Vagina (tissue), 2 donors: ENCODE measurements around the gene PRKAG2. TPM values are rescaled to one million over a fixed set of nuclear protein-coding genes. Genes with fewer than 3 reads are reported as not detected.

Experiments used
- DNase-seq, 2 donors: peaks; one replicate each; pipeline ENCODE4 v3.0.0-alpha.2; 2017; ENCODE audit errors: extremely low spot score in 2 of 2
- H3K27ac ChIP-seq: fragments of 200-600 bp; sonication (generic); one replicate; pipeline ENCODE4 v1.5.1; 2019
- H3K27me3 ChIP-seq: fragments of 200-600 bp; sonication (generic); one replicate; pipeline ENCODE4 v1.5.1; 2019
- H3K36me3 ChIP-seq, 2 donors: fragments of 200-600 bp; sonication (generic); one replicate each; pipeline ENCODE4 v1.5.1; 2017 to 2019
- H3K4me1 ChIP-seq: fragments of 200-600 bp; sonication (generic); one replicate; pipeline ENCODE4 v1.5.1; 2019
- H3K4me3 ChIP-seq, 2 donors: fragments of 200-600 bp; sonication (generic); 1 replicate in 1 of 2; 2 replicates in 1 of 2; pipeline ENCODE4 v1.5.1; 2016 to 2019
- H3K9me3 ChIP-seq: fragments of 200-600 bp; sonication (generic); one replicate; pipeline ENCODE4 v1.5.1; 2019
- POLR2A ChIP-seq, 2 donors: fragments of 450-650 bp; IDR thresholded peaks; one replicate each; pipeline ENCODE4 v1.6.1; 2017; ENCODE audit warnings: antibody characterized with exemption in 2 of 2, mild to moderate bottlenecking in 2 of 2, moderate library complexity in 2 of 2
- POLR2AphosphoS5 ChIP-seq, 2 donors: sonication (generic); formaldehyde crosslinking; IDR thresholded peaks; one replicate each; pipeline ENCODE4 v1.9.0; 2017; ENCODE audit warnings: antibody characterized with exemption in 2 of 2, mild to moderate bottlenecking in 2 of 2, low read depth in 1 of 2; ENCODE audit not compliant: insufficient read depth in 1 of 2
- intact Hi-C: fragments of 100-400 bp; cut with DNase I; formaldehyde crosslinking; loops from one replicate; pipeline ENCODE4 v1.15.1; 2023
- total RNA-seq: library from RNA; depleted of rRNA; stranded (reverse); fragments of >200 nt; gene quantifications from one replicate; pipeline ENCODE4 v1.2.3, GENCODE V29; 2016
- TF ChIP-seq, protein P1 (sequence below), 3 experiments: fragments of 450-650 bp in 2 of 3; fragments of 200-600 bp in 1 of 3; sonication (generic) in 1 of 3; IDR thresholded peaks; one replicate each; pipeline ENCODE4 v1.5.1; 2017 to 2019; ENCODE audit warnings: antibody characterized with exemption in 3 of 3, mild to moderate bottlenecking in 2 of 3, moderate library complexity in 2 of 3

The PRKAG2 gene
- total RNA-seq, 1 donor from 2014 or later, result 25.0 TPM

DNA sequence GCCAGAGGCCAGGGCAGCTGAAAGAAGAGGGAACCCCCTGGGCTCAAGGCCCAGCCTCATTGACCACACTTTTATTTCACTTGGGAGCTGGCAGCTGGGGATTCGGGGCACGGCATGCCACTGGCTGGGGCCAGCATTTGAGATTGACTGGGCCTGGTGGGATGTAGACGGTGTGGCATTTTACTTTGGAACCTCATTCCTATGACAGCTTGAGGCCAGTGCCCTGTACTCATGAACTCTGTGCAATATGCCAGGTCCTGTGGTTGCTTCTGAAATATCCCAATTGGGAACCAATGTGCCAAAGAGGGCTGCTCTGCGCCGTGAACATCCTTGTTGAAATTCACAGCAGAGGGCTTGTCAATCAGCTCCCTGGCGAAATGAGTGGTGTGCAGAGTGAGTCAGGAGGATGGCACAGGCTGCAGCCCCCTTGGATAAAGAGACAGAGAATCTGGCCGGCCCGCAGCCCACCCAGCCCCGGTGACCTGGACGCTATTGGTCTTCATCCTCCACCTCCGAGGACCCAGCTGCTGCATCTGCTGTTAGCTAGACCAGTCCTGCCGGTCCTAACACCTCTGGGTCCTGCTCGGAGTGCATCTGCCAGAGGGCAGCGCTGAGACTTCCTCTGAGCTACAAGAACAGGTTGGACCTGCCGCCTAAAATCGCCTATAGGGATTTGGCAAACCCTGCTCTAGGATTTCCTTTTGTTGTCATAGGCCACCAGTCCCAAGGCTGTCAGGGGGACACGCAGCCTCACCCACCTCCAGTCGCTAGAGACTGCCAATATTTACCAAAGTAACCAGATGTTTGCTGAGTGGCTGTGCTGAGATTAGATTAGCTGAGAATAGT, 58.0 kb downstream of the PRKAG2 start:
- TF ChIP-seq, protein P1, sequence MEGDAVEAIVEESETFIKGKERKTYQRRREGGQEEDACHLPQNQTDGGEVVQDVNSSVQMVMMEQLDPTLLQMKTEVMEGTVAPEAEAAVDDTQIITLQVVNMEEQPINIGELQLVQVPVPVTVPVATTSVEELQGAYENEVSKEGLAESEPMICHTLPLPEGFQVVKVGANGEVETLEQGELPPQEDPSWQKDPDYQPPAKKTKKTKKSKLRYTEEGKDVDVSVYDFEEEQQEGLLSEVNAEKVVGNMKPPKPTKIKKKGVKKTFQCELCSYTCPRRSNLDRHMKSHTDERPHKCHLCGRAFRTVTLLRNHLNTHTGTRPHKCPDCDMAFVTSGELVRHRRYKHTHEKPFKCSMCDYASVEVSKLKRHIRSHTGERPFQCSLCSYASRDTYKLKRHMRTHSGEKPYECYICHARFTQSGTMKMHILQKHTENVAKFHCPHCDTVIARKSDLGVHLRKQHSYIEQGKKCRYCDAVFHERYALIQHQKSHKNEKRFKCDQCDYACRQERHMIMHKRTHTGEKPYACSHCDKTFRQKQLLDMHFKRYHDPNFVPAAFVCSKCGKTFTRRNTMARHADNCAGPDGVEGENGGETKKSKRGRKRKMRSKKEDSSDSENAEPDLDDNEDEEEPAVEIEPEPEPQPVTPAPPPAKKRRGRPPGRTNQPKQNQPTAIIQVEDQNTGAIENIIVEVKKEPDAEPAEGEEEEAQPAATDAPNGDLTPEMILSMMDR (IDR thresholded peaks at IDR 0.05), result no peak
- TF ChIP-seq POLR2AphosphoS5 (IDR thresholded peaks at IDR 0.05; ENCODE audit: insufficient read depth in 1 of 2, low read depth in 1 of 2) (no peak), POLR2A (IDR thresholded peaks at IDR 0.05) (no peak)
- no peak overlapping the region for H3K4me3 ChIP-seq
- intact Hi-C loops, result no loop called here
- no peak overlapping the region for H3K27ac ChIP-seq
- H3K9me3 ChIP-seq, result no peaks in the 10 kb centered on the region
- no peak for DNase-seq
- H3K27me3 ChIP-seq, result no peaks in the 10 kb centered on the region
- no peaks in the 10 kb centered on the region for H3K36me3 ChIP-seq
- peaks cover 25% of the 10 kb centered on the region for H3K4me1 ChIP-seq

DNA sequence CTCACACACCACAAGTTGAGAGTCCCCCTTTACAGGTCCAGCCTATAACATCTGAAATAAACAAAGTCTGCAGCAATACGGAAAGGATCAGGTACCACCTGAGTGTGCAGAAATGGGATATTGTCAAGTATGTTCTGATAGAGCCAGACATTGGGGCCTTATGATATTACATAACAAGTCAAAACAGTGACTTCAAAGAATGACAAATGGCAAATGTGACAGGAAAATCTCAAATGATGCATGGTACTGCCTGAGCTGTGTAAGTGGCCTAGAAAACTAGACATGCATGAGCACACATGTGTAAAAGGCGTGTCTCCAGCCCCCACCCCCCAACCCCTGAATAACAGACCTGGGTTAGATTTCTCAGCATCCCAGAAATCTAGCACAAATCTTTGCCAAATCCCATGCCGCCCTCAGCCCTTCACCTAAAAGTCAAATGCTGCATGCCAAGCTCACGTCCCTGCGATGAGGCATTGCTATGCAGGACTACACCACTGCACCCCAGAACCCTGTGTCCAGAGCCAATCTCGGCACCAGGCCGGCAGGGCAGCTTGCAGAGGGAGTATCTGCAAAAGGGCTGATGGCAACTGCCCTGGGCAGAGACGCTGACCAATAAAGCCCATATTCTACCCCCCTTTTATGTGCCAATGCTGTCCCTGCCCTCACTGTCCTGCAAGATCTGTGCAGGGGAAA, 58.8 kb downstream of the PRKAG2 start:
- no peaks in the 10 kb centered on the region for H3K27me3 ChIP-seq
- DNase-seq, result no peak
- TF ChIP-seq, protein P1 (IDR thresholded peaks at IDR 0.05), result no peak
- intact Hi-C loops, result no loop called here
- no peaks in the 10 kb centered on the region for H3K36me3 ChIP-seq
- no peaks in the 10 kb centered on the region for H3K9me3 ChIP-seq
- H3K4me1 ChIP-seq, result peaks cover 25% of the 10 kb centered on the region
- H3K4me3 ChIP-seq, result no peak overlapping the region
- H3K27ac ChIP-seq, result no peak overlapping the region

DNA sequence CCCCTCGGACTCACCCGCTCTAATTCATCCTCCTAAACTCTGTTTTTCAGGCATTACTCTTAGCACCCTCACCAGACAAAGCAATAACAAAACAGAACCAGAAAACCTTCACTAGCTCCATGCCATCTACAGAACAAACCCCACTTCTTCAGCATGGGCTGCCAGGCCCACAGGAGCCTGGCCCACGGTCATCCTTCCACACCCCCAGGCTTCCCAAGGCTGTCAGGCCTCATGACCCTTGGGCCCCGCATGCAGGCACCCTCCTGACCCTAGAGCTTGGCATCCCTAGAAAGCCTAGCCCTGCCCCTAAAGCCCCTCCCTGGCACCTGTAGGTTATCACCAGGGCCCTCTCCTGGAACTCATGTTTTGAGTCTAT, 59.6 kb downstream of the PRKAG2 start:
- H3K9me3 ChIP-seq, result no peaks in the 10 kb centered on the region
- H3K4me1 ChIP-seq, result peaks cover 25% of the 10 kb centered on the region
- H3K27ac ChIP-seq, result no peak overlapping the region
- no peaks in the 10 kb centered on the region for H3K27me3 ChIP-seq
- no peak overlapping the region for H3K4me3 ChIP-seq
- no peaks in the 10 kb centered on the region for H3K36me3 ChIP-seq
- DNase-seq, result no peak
- intact Hi-C loops, result no loop called here
- TF ChIP-seq, protein P1 (IDR thresholded peaks at IDR 0.05), result no peak
- TF ChIP-seq POLR2A (IDR thresholded peaks at IDR 0.05) (no peak), POLR2AphosphoS5 (IDR thresholded peaks at IDR 0.05; ENCODE audit: insufficient read depth in 1 of 2, low read depth in 1 of 2) (no peak)

DNA sequence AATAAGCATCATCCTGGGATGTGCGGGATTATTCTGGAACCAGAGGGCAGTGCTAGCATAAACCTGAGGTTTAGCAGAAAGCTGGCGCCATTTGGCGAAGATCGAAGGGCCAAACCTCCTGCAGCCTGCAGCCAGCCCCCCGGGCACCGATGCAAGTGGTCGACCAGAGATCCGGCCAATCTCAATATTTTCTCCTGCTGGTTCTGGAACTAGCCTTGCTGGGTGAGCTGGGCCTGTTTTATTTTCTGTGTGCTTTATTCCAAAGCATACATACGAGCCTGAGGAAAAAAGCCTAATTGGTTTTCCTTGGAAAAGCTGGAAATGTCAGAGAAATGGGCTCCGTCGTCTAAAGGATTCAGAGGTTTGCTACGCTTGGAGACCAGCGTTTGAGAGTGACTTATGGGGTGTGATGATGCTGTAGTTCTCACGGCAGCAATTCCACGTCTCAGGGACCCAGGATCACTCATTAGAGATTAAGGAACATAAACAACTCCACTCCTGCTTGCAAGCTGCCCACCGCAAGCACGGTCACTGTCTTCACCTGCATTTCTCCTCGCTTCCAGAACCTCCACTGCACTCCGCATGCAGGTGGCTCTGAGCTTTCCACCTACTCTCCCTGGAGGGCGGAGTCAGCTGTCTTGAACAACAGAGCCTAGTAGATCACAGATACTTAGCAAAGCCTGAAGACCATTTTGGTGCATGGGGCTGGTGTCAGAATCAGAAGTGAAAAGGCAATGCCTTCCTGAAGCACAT, 60.2 kb downstream of the PRKAG2 start:
- Histone ChIP-seq H3K27me3 (no peaks in the 10 kb centered on the region), H3K4me1 (peaks cover 19% of the 10 kb centered on the region), H3K27ac (no peak overlapping the region), H3K4me3 (no peak overlapping the region), H3K9me3 (no peaks in the 10 kb centered on the region), H3K36me3 (no peaks in the 10 kb centered on the region)
- intact Hi-C loops, result no loop called here
- no peak for TF ChIP-seq POLR2A (IDR thresholded peaks at IDR 0.05)
- no peak for TF ChIP-seq POLR2AphosphoS5 (IDR thresholded peaks at IDR 0.05; ENCODE audit: insufficient read depth in 1 of 2, low read depth in 1 of 2)
- TF ChIP-seq, protein P1 (IDR thresholded peaks at IDR 0.05), result no peak
- DNase-seq, result no peak
